ENCODE results near the gene WWOX. TPM values are rescaled to one million over a fixed set of nuclear protein-coding genes. Genes with fewer than 3 reads are reported as not detected.

WWOX gene
- total and polyA plus RNA-seq, 2 of the 4 experiments (the other 2 are of a cell fraction): 2.7 to 5.4 TPM

GRCh38 chr16:78230832-78231231 lies 131.4 kb downstream of the WWOX start:
- no CpG with 5 or more reads among the region's 3 CpGs for WGBS, 2 experiments (ENCODE audit: extremely low coverage in 2 of 2, insufficient read length in 1 of 2)
- intact Hi-C loops (cut with micrococcal nuclease): loop anchor here (10.0 kb wide), 1 partner anchor 1374 kb away; the partner anchor contains the start of gene MAF
- H3K9me3 ChIP-seq (ENCODE audit: control insufficient read depth, insufficient read depth, low read length): no peaks in the 10 kb centered on the region
- H3K27ac ChIP-seq (ENCODE audit: insufficient read depth, low read length): no peak overlapping the region
- BruUV-seq (replicated peaks): no TSS peak
- no peak overlapping the region; the same call in 1 of the 2 replicates for H3K4me2 ChIP-seq (ENCODE audit: low read depth, low read length)
- H2BK5ac ChIP-seq (ENCODE audit: low read depth, low read length, poor library complexity, severe bottlenecking): no peak overlapping the region
- H3K4ac ChIP-seq (ENCODE audit: low read depth, low read length): no peak overlapping the region
- H3K9ac ChIP-seq (ENCODE audit: low read depth, low read length): no peak overlapping the region
- no peak overlapping the region for H3K56ac ChIP-seq (ENCODE audit: extremely low read depth, insufficient read depth, low read length)
- no peak overlapping the region for H4K8ac ChIP-seq (ENCODE audit: low read depth in 2 of 2, low read length in 2 of 2)
- H2AFZ ChIP-seq (replicated peaks; ENCODE audit: low read length, poor library complexity): no peak overlapping the region
- H4K5ac ChIP-seq (ENCODE audit: low read depth, low read length): no peak overlapping the region; the same call in 1 of the 2 replicates
- POLR2A ChIA-PET (ENCODE audit: unreplicated experiment): no interaction called here
- no peaks in the 10 kb centered on the region; the same call in 1 of the 2 replicates for H3K4me1 ChIP-seq (ENCODE audit: control insufficient read depth, insufficient read depth, low read length)
- no peak overlapping the region for H3K14ac ChIP-seq (replicated peaks; ENCODE audit: low read depth, low read length)
- no peak overlapping the region for H4K91ac ChIP-seq (ENCODE audit: insufficient read depth, low read depth, low read length)
- no peaks in the 10 kb centered on the region for H3K79me1 ChIP-seq (ENCODE audit: low read depth in 1 of 2, low read length in 2 of 2)
- H3K36me3 ChIP-seq (ENCODE audit: control insufficient read depth, insufficient read depth, low read length): no peaks in the 10 kb centered on the region
- no peak overlapping the region for H2BK20ac ChIP-seq (ENCODE audit: low read depth, low read length)
- H3K9me1 ChIP-seq (ENCODE audit: insufficient read depth, low read length): no peaks in the 10 kb centered on the region
- no peak overlapping the region for H2AK5ac ChIP-seq (ENCODE audit: low read depth, low read length)
- H2BK120ac ChIP-seq (ENCODE audit: low read depth, low read length): no peak overlapping the region
- no peaks in the 10 kb centered on the region for H4K20me1 ChIP-seq (ENCODE audit: insufficient read depth, low read length)
- H3K4me3 ChIP-seq (ENCODE audit: insufficient read depth, low read depth, low read length): no peak overlapping the region
- no peak overlapping the region for H3K18ac ChIP-seq (ENCODE audit: low read depth, low read length)
- DNase-seq: peak; percentile 8
- ATAC-seq (ENCODE audit: low read depth): peak; percentile 38
- CTCF ChIA-PET: no interaction called here
- no peak for TF ChIP-seq ELK1 (IDR thresholded peaks at IDR 0.05; ENCODE audit: borderline replicate concordance, low read depth, low read length)
- TF ChIP-seq RFX5 (IDR thresholded peaks at IDR 0.05; ENCODE audit: low read depth, low read length): no peak
- no peak for TF ChIP-seq FOS (IDR thresholded peaks at IDR 0.05; ENCODE audit: low read depth, low read length)
- no peak for TF ChIP-seq RAD21 (IDR thresholded peaks at IDR 0.05; ENCODE audit: low read length)
- dilution Hi-C loops (cut with HindIII; ENCODE audit: low sequenced_read_pairs, unreplicated experiment): no loop called here
- H3K27me3 ChIP-seq (ENCODE audit: control insufficient read depth, insufficient read depth, low read length): no peaks in the 10 kb centered on the region
- H3K23ac ChIP-seq (ENCODE audit: low read depth, low read length): no peak overlapping the region
- no peak overlapping the region for H2BK15ac ChIP-seq (ENCODE audit: low read depth, low read length)
- in situ Hi-C loops (cut with MboI; ENCODE audit: low sequenced_read_pairs): no loop called here
- no peak overlapping the region for H2AK9ac ChIP-seq (replicated peaks; ENCODE audit: low read depth, low read length, poor library complexity)
